ENCODE measurements around the gene ITIH5.

Gene ITIH5

GRCh38 chr10:7512487-7512886, 154.3 kb downstream of the ITIH5 start:
- no peak for DNase-seq

GRCh38 chr10:7511612-7512011, 155.2 kb downstream of the ITIH5 start:
- DNase-seq: no peak
